Esophagus squamous epithelium (tissue), 5 donors: ENCODE results near the gene OR2V2. TPM values are rescaled to one million over a fixed set of nuclear protein-coding genes. Genes with fewer than 3 reads are reported as not detected.
A peak's percentile ranks its signal among the peaks of the same experiment; 100 is the strongest.

Experiments
- DNase-seq: peaks from one replicate; lab custom pipeline; 2025; lab: John Stamatoyannopoulos, UW
- H3K27ac ChIP-seq, 4 donors: fragments of 200-600 bp; sonication (generic); one replicate each; pipeline ENCODE4 v1.5.1; 2016 to 2019; ENCODE audit warnings: mild to moderate bottlenecking in 1 of 4
- H3K27me3 ChIP-seq, 4 donors: fragments of 200-600 bp; sonication (generic); 1 replicate in 3 of 4; 2 replicates in 1 of 4; pipeline versions ENCODE4 v1.5.1 to v1.6.0; 2017 to 2021; ENCODE audit warnings: antibody characterized with exemption in 1 of 4
- H3K36me3 ChIP-seq, 3 donors: fragments of 200-600 bp; sonication (generic); one replicate each; pipeline ENCODE4 v1.5.1; 2016 to 2019
- H3K4me1 ChIP-seq, 3 donors: fragments of 200-600 bp; sonication (generic); one replicate each; pipeline ENCODE4 v1.5.1; 2017 to 2019
- H3K4me3 ChIP-seq, 4 donors: fragments of 200-600 bp; sonication (generic); 1 replicate in 3 of 4; 2 replicates in 1 of 4; pipeline ENCODE4 v1.5.1; 2016 to 2019; ENCODE audit warnings: mild to moderate bottlenecking in 2 of 4, moderate library complexity in 1 of 4
- H3K9me3 ChIP-seq, 3 donors: fragments of 200-600 bp; sonication (generic); one replicate each; pipeline ENCODE4 v1.5.1; 2016 to 2019
- POLR2A ChIP-seq, 4 donors: fragments of 450-650 bp; IDR thresholded peaks; one replicate each; pipeline ENCODE4 v1.6.1; 2017; ENCODE audit warnings: antibody characterized with exemption in 4 of 4, mild to moderate bottlenecking in 4 of 4, moderate library complexity in 3 of 4
- WGBS, 2 donors: methylation state at CpG; one replicate each; pipeline ENCODE4 v1.1.5; 2018; 5-methylcytosine and 5-hydroxymethylcytosine counted together
- intact Hi-C: fragments of 100-400 bp; cut with DNase I; formaldehyde crosslinking; loops from one replicate; pipeline ENCODE4 v1.15.0; 2022
- total RNA-seq, 4 donors: library from RNA; depleted of rRNA; stranded (reverse); fragments of >200 nt; gene quantifications; one replicate each; pipeline ENCODE4 v1.1.0, GENCODE V29; 2016
- TF ChIP-seq, protein P1 (sequence below), 6 experiments: fragments of 450-650 bp in 4 of 6; fragments of 200-600 bp in 2 of 6; sonication (generic) in 2 of 6; IDR thresholded peaks; one replicate each; pipeline ENCODE4 v1.5.1; 2016 to 2019; ENCODE audit warnings: antibody characterized with exemption in 6 of 6, mild to moderate bottlenecking in 4 of 6, moderate library complexity in 4 of 6
- donor health status: DM: yes; HTN: yes; CAD: no.

Gene OR2V2
- total RNA-seq, 4 donors from 2014 or later, result not detected

DNA sequence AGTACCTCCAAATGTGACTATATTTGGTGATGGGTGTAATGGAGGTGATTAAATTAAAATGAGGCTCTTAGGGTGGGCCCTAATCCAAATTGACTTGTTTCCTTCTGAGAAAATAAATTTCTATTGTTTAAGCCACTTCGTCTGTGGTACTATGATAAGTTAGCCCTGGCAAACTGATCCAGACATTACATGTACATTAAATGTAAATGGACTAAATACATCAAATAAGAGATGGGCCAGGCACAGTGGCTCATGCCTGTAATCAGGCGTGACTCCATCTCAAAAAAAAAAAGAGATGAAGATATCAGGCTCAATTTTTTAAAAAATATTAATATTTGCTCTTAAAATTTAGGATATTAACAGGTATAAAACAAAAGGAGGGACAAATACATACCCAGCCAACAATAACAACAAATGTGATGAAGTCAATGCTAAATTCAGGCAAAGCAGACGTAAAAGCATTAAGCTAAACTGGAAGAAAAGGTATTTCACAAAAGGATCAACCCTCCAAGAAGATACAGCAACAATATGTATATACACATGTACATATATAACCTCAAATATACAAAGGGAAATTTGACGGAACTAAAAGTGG, 10.9 kb upstream of the OR2V2 start:
- Histone ChIP-seq H3K4me3 (no peak overlapping the region), H3K27me3 (peaks cover 0 to 25% (median 0%) of the 10 kb centered on the region in 4 donors), H3K4me1 (peaks cover 0 to 6% (median 3%) of the 10 kb centered on the region in 3 donors), H3K9me3 (peaks cover 0 to 8% (median 0%) of the 10 kb centered on the region in 3 donors), H3K36me3 (no peaks in the 10 kb centered on the region), H3K27ac (no peak overlapping the region)
- intact Hi-C loops, result no loop called here
- TF ChIP-seq POLR2A (IDR thresholded peaks at IDR 0.05), result no peak
- TF ChIP-seq, protein P1, sequence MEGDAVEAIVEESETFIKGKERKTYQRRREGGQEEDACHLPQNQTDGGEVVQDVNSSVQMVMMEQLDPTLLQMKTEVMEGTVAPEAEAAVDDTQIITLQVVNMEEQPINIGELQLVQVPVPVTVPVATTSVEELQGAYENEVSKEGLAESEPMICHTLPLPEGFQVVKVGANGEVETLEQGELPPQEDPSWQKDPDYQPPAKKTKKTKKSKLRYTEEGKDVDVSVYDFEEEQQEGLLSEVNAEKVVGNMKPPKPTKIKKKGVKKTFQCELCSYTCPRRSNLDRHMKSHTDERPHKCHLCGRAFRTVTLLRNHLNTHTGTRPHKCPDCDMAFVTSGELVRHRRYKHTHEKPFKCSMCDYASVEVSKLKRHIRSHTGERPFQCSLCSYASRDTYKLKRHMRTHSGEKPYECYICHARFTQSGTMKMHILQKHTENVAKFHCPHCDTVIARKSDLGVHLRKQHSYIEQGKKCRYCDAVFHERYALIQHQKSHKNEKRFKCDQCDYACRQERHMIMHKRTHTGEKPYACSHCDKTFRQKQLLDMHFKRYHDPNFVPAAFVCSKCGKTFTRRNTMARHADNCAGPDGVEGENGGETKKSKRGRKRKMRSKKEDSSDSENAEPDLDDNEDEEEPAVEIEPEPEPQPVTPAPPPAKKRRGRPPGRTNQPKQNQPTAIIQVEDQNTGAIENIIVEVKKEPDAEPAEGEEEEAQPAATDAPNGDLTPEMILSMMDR (IDR thresholded peaks at IDR 0.05), result no peak
- 87 to 88% methylated on average over 4 of the region's 4 CpGs for WGBS, 2 donors
- DNase-seq, result no peak

DNA sequence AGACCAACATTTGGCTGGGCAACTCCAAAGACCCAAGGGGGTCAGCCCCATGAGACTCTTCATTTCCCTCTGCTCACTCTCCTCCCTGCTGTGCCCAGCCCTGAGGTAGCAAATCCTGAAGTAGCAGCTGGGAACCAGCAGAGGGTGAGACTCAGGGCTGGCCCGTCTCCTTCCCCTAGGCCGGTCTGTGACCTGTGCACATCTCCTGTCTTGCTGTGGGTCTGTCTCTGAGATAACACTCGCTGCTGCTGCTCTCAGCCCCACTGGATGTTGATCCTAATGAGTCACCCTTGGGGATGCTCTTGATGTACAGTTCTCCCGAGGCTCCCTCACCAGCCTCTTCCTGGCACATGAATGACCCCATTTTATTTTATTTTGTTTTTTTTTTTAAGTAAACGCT, 9.1 kb upstream of the OR2V2 start:
- H3K9me3 ChIP-seq, result peaks cover 0 to 8% (median 0%) of the 10 kb centered on the region in 3 donors
- H3K27ac ChIP-seq, result no peak overlapping the region
- no peak for DNase-seq
- 20 to 53% methylated on average over 4 to 5 of the region's 5 CpGs for WGBS, 2 donors
- H3K4me3 ChIP-seq, result no peak overlapping the region
- no peaks in the 10 kb centered on the region for H3K36me3 ChIP-seq
- H3K27me3 ChIP-seq, result peaks cover 0 to 26% (median 0%) of the 10 kb centered on the region in 4 donors
- TF ChIP-seq, protein P1 (IDR thresholded peaks at IDR 0.05), result peak in 1 of 6 experiments; percentile 3
- TF ChIP-seq POLR2A (IDR thresholded peaks at IDR 0.05), result no peak
- H3K4me1 ChIP-seq, result peaks cover 0 to 6% (median 3%) of the 10 kb centered on the region in 3 donors
- intact Hi-C loops, result no loop called here

DNA sequence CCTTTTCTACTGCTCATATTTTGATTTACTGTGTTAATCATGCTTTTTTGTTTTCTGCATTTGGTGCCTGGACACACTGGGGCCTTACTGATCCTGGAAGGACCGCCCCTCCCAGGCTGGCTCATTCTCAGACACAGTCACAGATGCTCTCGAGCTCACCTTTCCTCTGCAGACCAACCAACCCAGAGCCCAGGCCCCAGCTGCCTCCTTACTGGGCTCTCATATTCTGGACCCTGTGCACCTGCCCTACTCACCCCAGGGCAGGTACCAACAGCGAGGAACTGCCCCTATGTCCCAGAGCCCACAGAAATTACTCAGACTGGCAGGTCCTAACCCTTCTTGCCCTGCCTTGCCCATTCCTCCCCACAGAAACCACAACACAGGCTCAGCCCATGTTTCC, 6.6 kb upstream of the OR2V2 start:
- peaks cover 0 to 8% (median 0%) of the 10 kb centered on the region in 3 donors for H3K9me3 ChIP-seq
- H3K4me1 ChIP-seq, result no peaks in the 10 kb centered on the region
- peaks cover 0 to 36% (median 0%) of the 10 kb centered on the region in 4 donors for H3K27me3 ChIP-seq
- H3K4me3 ChIP-seq, result no peak overlapping the region
- H3K27ac ChIP-seq, result no peak overlapping the region
- 71 to 87% methylated on average over 2 to 3 of the region's 3 CpGs for WGBS, 2 donors
- H3K36me3 ChIP-seq, result no peaks in the 10 kb centered on the region
- intact Hi-C loops, result no loop called here
- no peak for DNase-seq
- TF ChIP-seq, protein P1 (IDR thresholded peaks at IDR 0.05), result no peak
- TF ChIP-seq POLR2A (IDR thresholded peaks at IDR 0.05), result no peak

DNA sequence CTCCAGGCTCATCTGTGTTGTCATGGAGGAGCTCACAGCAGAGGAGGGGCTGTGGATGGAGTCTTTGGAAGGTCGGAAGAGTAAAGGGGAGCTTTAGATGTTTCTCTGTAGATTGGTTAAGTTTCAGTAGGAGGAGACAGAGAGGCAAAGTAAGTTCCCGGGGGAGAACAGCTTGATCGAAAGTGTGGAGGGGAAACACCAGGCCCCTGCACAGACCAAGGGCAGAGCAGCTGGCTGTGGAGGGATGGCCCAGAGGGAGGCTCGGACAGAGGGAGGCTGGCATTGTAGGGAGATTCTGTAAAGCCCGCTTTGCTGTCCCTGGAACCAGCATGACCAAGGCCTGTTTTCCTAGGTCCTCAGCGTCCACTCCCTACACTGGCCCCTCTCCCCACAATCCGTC, 5.3 kb upstream of the OR2V2 start:
- H3K4me1 ChIP-seq, result no peaks in the 10 kb centered on the region
- no peaks in the 10 kb centered on the region for H3K9me3 ChIP-seq
- no peak for DNase-seq
- 81 to 85% methylated on average over 6 to 7 of the region's 7 CpGs for WGBS, 2 donors
- no peak overlapping the region for H3K27ac ChIP-seq
- intact Hi-C loops, result no loop called here
- peaks cover 0 to 43% (median 0%) of the 10 kb centered on the region in 4 donors for H3K27me3 ChIP-seq
- no peak overlapping the region for H3K4me3 ChIP-seq
- TF ChIP-seq, protein P1 (IDR thresholded peaks at IDR 0.05), result no peak
- no peak for TF ChIP-seq POLR2A (IDR thresholded peaks at IDR 0.05)
- no peaks in the 10 kb centered on the region for H3K36me3 ChIP-seq

DNA sequence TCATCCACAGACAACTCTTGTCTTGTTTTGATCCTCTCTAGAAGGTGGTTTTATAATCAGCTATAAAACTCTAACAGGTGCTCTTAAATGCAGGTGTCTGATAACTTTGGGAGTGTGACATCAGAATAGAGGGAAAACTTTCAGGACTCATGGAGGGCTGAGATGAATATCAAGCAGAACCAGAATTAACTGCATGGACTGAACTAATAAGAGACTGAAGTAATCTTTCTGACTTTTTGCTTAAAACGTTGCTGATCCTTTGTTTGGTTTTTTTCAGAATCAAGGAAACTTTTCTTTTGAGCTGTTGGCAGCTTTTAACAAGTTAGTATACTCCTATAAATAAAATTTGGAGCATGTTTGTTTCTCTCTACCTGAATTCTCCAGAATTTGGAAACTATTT, 2.3 kb upstream of the OR2V2 start:
- intact Hi-C loops, result no loop called here
- Histone ChIP-seq H3K36me3 (no peaks in the 10 kb centered on the region), H3K9me3 (no peaks in the 10 kb centered on the region), H3K27me3 (peaks cover 0 to 74% (median 0%) of the 10 kb centered on the region in 4 donors), H3K27ac (no peak overlapping the region), H3K4me1 (peaks cover 7 to 21% (median 15%) of the 10 kb centered on the region in 3 donors), H3K4me3 (no peak overlapping the region)
- TF ChIP-seq, protein P1 (IDR thresholded peaks at IDR 0.05), result no peak
- TF ChIP-seq POLR2A (IDR thresholded peaks at IDR 0.05), result no peak
- 17 to 30% methylated on average over 1 of the region's 1 CpG for WGBS, 2 donors
- DNase-seq, result no peak
